OCI-M2 (cell line): Measurements from ENCODE around the gene SEPTIN1.

ENCODE experiments used
- DNase-seq: peaks from one replicate; lab custom pipeline; 2025; ENCODE audit not compliant: unreplicated experiment; lab: John Stamatoyannopoulos, UW

Gene SEPTIN1, protein sequence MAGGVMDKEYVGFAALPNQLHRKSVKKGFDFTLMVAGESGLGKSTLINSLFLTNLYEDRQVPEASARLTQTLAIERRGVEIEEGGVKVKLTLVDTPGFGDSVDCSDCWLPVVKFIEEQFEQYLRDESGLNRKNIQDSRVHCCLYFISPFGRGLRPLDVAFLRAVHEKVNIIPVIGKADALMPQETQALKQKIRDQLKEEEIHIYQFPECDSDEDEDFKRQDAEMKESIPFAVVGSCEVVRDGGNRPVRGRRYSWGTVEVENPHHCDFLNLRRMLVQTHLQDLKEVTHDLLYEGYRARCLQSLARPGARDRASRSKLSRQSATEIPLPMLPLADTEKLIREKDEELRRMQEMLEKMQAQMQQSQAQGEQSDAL

DNA sequence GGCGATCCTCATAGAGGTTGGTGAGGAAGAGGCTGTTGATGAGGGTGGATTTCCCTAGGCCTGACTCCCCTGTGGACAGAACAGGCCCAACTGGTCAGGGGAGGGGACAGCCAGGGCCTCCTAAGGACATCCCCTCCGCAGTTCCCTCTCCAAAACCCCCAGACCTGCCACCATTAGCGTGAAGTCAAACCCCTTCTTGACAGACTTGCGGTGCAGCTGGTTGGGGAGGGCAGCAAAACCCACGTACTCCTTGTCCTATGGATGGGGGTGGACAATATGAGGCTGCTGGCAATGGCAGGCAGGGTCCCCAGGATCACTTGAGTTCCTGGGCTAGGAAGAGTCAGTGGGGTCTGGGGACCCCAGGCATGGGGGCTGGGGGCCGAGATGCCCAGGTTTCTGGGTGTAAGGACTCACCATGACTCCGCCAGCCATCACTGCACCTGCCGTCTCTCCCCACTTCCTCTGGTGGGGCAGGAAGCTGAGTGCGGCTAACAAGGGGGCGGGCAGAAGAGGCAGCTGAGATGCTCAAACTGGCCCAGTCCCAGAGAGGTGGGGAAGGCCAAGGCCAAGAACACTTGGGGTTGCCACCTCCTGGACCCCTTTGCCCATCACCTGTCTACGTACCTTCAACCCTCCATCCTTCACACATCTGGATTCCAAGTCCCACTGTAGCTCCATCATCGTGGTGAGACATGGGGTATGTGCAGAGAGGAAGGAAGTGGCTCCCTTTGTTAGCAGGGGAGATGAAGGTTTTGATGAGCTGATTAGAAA lies at the start of gene SEPTIN1:
SEPTIN1 (minus strand) TSS at position 451 of the 771 bp plus-strand sequence; CDS start at position 432, 19 bp downstream.
- no peak for DNase-seq

DNA sequence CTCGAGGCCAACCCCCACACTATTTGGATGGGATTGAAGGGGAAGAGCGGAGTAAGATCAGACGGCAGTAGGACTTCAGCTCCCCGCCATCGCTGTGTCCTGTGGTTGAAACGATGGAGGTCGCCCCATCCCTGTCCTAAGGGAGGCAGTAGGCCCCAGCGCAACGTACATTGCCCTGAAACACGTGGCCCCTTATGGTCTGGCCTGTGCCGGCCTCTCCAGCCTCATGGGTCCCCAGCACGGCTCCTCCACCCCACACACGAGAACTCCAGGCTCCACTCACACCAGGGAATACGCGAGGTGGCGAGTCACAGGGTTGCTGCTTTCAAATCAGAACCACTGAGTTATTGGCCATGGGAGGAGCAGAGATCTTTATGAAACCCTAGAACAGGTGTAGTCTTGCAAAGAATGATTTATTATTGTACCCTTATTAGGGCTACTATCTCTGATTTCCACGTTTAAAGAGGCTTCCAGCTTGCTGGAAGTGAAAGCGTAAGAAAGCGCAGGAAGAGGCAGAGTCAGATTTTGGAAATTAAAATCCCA lies 48.1 kb upstream of the SEPTIN1 start:
- no peak for DNase-seq

DNA sequence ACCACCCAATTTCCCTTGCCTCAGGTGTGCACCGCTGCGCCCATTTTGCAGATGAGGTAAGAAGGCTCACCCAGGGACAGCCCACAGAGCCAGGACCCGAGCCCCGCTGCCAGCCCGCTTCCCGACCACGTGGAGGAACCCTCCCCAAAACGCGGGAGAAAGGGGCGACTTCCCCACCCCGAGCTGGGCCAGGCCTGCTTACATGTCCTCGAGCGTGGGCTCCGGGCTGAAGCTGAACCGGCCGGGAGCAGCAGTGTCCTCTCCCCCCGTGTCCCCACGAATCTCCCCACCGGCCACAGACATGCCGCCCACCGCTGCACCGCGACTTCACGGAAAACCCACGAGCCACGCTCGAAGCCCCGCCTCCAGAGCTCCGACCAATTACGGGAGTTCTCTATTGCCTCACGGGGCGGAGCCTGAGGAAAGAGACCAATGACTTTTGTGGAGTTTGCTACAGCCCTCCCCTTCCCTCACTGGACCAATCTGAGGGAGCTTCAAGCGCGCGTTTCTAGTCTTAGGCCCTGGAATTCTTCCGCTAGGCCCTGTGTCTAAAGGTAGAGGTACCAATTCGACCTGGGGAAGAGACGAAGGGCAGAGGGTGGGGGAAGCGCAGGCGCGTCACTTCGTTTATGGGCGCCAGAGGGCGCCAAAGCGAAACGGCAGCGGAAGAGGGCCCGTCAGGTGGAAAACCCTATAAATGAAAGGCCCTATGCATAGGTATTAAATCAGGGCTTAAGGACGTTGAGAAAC lies 47.5 kb upstream of the SEPTIN1 start, which contains the start of gene DCTPP1:
DCTPP1 (minus strand) TSS at position 353 of the 750 bp plus-strand sequence; CDS start at position 303, 50 bp downstream.
- DNase-seq = peak; percentile 83

DNA sequence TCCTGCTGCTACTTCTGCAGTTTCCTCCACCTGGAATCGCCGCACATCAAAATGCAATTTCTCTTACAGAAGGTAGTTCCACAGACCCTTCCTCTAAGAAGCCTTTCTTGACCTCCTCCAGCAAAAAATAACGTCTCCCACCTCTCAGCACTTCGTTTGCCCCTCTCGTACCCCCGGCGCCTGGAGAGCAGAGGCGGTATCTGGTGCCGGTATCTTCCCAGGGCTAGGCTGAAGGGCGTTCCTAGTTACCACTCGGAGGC lies 47.0 kb upstream of the SEPTIN1 start:
- no peak for DNase-seq

DNA sequence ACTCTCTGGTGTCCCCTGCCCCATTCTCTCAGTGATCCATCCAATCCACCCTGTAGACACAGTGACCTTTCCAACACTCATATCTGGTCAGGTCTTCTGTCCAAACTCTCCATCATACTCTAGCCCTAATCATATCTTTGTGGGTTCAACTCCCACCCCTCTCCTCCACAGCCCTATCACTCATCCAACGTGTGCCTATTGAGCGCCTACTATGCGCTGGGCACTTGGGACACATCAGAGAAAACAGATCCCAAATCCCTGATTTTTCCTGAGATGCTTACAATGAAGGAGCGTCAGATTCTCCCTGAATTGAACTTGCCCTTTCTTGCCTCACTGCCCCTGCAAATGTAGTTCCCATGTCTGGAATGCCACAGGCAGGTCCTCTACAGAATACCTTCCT lies 45.7 kb upstream of the SEPTIN1 start:
- no peak for DNase-seq

DNA sequence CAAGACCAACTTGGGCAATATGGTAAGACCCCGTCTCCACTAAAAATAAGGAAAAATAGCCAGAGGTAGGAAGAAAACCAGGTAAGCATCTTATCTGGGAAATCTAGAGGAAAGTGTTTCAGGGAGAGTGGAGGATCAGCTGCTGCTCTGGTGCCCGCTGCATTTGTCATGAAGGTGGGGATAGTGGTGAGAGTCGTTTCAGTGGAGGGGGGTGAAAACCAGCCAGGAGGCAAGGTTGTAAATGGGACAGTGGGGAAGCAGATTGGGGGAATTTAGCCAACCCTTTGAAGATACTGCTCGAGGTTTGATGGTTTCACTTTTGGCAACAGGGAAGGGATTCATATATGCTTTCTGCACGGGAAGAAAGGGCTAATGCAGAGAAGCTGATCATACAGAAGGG lies 38.6 kb upstream of the SEPTIN1 start:
- no peak for DNase-seq

DNA sequence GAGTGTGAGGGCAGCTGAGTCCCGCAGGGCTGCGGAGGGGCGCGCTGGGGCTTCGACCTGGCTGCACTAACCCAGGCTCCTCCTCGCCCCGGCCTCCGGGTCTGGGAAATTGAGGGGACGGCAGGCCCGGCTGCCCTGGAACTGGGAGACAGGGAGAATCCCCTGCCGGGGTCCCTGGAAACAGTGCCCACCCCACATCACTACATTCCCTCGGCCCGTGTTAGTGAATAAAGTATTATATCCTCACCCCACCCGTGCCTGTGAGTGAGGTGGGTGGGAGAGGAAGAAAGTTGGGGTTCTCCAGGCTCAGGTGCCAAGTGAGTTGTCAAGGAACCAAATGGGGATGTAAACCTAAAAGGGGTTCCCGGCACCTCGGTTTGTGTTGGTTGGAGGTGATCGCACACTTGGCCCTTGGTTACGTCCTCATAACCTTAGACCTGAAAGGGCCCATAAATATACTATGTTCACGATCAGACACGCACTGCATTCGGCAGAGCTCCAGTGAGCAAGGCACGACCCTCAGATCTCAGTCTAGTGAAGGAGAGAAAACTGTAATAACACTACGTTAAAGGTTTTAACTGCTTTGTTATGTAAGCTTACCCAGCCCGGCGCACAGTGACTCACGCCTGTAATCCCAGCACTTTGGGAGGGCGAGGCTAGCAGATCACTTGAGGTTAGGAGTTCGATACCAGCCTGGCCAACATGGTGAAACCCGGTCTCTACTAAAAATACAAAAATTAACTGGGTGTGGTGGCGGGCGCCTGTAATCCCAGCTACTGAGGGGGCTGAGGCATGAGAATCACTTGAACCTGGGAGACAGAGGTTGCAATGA lies 36.2 kb upstream of the SEPTIN1 start:
- DNase-seq = no peak

DNA sequence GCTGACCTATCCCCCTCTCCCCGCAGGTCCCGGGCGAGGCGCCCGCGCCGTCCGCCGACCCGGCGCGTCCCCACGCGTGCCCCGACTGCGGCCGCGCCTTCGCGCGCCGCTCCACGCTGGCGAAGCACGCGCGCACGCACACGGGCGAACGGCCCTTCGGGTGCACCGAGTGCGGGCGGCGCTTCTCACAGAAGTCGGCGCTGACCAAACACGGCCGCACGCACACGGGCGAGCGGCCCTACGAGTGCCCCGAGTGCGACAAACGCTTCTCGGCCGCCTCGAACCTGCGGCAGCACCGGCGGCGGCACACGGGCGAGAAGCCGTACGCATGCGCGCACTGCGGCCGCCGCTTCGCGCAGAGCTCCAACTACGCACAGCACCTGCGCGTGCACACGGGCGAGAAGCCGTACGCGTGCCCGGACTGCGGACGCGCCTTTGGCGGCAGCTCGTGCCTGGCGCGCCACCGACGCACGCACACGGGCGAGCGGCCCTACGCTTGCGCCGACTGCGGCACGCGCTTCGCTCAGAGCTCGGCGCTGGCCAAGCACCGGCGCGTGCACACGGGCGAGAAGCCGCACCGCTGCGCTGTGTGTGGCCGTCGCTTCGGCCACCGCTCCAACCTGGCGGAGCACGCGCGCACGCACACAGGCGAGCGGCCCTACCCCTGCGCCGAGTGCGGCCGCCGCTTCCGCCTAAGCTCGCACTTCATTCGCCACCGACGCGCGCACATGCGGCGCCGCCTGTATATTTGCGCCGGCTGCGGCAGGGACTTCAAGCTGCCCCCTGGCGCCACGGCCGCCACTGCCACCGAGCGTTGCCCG lies 35.4 kb upstream of the SEPTIN1 start:
- no peak for DNase-seq

DNA sequence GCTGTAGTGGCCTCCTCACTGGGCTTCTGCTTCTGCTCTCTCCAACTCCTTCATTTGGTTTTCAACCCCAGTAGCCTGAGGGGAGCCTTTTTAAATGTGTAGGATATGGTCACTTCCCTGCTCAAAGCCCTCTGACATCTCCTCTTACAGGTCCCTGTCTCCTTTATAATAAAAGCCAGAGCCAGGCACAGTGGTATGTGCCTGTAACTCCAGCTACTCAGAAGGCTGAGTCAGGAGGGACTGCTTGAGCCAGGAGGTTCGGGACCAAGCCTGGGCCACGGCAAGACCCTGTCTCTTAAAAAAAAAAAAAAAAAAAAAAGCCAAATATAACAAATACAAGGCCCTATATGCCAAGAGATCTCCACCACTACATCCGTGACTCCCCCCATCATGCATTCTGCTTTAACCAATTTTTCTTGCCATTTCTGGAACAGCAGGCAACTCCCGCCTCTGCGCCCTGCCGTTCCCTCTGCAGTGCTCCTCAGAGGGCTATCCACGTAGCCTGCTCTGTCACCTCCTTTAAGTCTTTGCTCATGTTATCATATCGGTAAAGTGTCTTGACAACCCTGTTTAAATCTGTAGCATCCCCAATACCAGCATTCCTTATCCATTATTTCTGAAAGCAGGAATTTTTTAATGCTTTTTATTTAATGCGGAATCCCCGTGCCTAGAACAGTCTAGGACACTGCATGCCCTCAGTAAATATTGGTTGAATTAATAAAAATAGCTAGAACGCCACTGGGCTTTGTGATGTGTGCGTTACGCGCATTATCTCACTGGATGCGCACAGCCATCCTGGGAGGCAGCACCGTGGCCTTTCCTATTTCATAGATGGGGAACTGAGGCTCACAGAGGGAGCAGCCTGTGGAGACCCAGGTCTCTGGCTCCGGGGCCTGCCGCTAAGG lies 34.5 kb upstream of the SEPTIN1 start:
- DNase-seq = no peak

DNA sequence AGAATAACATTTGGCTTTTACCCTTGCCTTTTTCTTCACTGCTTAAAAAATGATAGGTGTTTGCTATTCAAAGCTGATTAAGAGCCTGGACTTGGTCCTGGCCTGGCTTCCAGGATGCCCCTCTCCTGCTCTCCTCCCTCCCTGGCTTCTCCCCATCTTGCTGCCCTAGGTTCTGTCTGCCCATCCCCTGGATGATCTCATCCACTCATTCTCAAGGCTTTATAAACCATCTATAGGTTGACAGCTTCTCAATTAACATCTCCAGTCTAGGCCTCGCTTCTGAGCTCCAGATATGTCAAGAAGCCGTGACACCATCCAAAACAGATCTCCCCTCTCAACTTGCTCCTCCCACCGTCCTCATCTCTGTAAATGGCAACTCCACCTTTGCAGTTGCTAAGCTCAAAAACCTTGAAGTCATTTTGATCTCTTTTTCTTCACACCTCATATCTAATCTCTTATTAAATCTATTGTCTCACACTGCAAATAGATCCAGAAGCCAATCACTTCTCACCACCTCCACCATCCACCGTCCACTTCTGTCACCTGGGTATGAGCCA lies 33.8 kb upstream of the SEPTIN1 start:
- DNase-seq = no peak

DNA sequence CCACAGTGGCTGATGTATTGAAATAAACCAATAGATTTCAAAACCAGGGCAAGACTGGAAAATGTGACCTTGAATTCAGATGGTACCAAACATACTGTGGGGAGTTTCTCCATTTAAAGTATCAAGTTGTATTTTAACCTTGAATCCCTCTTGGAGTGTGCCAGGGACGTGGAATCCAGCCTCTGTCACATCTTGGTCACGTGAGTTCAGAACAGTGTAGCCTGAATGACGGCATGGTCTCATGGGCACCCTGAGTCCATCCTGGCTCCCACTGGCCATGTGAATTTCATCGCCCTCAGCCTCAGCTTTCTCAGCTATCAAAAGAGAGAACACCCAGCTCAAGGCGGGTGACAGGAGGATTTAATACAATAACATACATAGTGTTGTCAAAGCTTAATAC lies 31.8 kb upstream of the SEPTIN1 start:
- DNase-seq = no peak

DNA sequence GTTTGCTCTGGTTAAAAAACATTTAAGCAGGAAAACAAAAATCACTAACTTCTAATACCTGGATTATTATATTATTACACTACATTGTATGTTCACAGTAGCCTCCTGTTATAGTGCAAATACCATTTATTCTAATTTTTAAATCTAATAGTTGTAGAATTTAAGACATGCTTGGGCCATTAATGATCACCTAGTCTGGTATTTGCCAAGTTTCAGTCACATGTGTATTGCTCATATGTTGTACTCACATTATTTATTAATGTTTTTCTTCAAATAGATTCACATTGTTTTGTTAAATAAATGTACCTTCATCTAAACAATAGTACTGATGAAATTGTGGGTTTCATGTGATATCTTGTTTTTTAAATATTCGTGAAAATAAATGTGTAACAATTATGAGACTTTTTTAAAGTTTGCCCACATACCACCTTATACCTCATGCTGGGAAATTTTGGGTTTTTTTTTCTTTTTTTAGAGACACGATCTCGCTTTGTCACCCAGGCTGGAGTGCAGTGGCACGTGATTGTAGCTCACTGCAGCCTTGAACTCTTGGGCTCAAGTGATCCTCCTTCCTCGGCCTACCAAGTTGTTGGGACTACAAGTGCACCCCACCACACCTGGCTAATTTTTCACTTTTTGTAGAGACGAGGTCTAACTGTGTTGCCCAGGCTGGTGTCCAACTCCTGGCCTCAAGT lies 30.9 kb upstream of the SEPTIN1 start:
- DNase-seq = no peak

DNA sequence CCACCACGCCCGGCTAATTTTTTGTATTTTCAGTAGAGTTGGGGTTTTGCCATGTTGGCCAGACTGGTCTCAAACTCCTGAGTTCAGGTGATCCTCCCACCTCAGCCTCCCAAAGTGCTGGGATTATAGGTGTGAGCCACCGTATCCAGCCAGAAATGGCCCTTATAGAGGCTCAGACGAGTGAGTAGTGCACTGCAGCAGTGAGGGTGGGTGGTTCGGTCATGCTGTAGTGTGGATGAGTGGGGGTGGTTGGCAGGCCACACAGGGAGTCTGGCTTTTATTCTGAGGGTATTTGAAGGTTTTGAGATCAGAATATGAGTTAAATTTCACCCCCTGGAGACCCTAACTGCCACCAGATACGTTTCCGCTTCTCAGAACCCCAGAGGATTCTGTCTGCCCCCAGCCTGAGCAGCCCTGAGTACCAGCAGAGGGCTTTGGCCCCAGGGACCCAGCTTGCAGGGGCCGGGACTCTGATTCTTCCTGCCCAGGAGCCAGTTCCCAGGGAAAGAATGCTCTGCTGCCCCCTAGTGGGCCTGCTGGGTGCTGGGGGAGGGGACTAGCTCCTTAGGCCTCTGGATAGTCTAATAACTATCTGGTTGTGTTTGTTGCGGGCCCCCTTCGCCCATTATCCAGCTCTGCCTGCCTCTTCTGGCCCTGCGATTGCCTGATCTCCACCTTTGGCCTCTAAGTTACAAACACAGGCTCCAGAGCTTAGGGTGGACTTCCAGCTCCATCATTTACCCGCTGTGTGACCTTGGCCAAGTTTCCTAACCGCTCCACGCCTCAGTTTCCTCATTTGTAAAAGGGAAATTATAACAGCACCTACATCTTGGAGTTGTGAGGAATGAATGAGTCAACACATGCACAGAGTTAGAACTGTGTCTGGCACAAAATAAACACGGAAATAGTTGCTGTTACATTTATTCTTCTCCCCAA lies 27.0 kb upstream of the SEPTIN1 start:
- DNase-seq = peak; percentile 76

DNA sequence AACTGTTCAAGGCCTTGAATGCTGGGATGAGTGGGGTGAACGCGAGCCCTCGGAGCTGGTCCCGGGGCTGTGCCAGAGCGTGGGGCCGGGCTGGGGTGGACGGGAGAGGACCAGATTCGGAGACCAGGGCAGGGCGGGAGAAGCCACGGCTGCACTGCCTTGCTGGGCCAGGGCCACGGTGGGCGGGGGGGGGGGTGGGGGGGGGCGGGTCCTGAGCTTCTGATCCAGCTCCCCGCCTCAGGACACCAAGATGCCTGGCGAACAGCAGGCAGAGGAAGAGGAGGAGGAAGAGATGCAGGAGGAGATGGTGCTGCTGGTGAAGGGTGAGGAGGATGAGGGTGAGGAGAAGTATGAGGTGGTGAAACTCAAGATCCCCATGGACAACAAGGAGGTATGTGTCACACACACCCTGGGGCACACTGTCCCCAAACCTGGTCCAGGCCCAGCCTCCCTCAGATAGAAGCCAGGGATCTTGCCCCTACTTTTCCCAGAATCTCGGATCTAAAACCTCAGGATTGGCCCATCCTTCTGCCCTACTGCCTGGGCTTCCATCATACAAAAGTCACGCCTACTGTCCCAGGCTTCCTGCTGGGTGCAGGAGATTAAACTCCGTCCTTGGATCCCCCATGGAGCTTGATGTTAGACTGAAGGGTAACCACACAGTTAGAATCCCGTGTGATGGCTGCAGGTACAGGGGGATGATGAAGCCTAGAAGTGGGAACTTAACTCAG lies 25.6 kb upstream of the SEPTIN1 start:
- DNase-seq = no peak

DNA sequence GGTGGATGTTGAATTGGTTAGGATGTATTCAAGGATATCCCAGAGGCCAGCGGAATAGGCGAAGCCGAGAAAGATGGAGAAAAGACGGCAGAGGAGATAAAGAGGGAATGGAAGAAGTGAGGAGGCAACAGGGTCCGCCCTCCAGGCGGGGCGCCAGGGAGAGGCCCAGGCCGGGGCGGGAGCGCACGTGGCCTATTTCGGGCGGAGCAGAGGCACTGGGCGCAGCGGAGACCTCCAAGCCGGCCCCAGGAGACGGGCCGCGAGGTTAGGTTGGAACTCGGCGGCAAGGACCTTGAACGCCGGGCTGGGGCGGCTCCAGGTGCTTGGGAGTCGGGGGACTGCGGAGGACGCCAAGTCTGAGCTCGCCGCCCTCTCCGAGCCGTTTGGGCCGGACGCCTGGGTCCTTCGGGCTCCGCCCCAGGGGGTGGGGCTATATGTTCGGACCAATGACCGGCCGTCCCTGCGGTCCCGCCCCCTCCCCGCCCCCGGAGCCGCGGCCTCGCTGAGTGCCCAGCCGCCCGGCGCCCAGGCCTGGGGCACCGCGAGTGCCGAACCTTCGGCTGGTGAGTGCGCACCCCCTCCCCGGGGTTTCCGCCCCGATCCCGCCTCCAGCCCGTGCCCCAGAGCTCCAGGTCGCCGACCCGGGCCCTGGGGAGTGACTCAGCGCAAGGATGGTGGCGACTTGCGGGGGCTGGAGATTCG lies 24.9 kb upstream of the SEPTIN1 start, which contains the start of gene ZNF771:
ZNF771 (plus strand) TSS at position 505 of the 702 bp plus-strand sequence. CDS start 448 bp downstream, outside the sequence.
- peak; percentile 46 for DNase-seq

DNA sequence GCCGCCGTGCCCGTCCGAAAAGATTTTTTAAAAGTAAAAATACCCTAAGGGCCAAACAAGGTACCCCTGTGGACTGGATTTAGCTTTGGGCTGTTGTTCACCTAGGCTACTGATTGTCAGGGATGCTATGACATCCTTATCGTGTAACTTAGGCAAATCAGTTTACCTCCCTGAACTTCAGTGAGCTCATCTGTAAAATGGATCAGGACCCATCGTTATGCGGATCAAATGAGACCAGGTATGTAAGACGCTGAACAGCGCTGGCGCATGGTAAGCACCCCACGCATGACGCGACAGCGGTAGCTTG lies 24.4 kb upstream of the SEPTIN1 start:
- DNase-seq = no peak
